Activated CD4-positive, CD25-positive, alpha-beta regulatory T cell treated with anti-CD3 and anti-CD28 coated beads, Interleukin-2, amount 50 U/mL, for 24 hours (primary cell): Measurements from ENCODE around the gene PTPRM.

Source experiments
- ATAC-seq, 2 donors: fragments of 150-1000 bp; cut with Tn5 transposase; one replicate each; pipeline ENCODE4 v1.10.0; 2021; ENCODE audit warnings: mild to moderate bottlenecking in 1 of 2, moderate library complexity in 1 of 2

The PTPRM gene

DNA sequence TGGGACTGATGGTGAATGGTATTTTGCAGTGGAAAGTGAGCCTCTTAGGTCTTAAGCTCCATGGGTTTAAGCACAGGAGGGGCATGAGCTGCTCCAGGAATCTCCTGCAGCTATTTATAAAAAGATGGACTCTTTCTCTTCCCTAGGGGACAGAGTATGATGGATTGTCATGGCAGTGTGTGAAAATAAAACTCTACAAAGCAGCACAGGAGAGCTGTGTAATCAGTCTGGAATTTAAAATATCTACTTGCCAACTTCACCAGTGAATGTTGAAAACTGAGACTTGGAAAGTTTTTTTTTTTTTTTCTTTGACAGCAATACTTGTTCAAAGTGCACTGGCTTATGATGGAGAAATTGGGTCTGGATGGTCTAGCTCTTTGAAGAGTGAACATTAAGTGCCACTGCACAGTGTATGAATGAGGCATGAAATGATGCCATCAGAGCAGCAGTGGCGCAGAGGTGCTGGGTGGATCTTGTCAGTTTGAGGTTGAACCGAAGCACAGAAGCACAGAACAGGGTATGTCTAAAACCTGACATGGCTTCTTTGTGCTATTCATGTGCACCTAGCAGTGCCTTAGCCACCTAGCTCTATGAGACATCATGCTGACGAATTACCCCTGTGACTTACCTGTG, 245.4 kb downstream of the PTPRM start:
- no peak for ATAC-seq

DNA sequence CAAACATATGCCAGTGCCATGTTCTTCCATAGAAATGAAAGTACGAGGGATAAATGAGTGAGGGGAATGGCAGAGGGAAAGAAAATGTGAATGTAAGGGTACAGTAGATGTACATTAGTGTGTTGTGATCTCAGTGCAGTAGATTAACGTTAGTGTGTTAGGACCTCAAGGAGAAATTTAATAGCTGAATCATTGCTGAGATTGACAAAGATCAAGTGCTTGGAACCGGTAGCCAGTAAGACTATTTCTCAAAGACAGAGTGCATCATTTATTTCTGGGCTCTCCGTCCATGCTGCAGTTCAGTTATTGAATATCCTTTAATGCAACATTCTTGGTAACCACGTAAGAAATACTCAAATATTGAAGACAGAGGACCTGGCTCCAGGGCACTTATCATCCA, 246.0 kb downstream of the PTPRM start:
- no peak for ATAC-seq

DNA sequence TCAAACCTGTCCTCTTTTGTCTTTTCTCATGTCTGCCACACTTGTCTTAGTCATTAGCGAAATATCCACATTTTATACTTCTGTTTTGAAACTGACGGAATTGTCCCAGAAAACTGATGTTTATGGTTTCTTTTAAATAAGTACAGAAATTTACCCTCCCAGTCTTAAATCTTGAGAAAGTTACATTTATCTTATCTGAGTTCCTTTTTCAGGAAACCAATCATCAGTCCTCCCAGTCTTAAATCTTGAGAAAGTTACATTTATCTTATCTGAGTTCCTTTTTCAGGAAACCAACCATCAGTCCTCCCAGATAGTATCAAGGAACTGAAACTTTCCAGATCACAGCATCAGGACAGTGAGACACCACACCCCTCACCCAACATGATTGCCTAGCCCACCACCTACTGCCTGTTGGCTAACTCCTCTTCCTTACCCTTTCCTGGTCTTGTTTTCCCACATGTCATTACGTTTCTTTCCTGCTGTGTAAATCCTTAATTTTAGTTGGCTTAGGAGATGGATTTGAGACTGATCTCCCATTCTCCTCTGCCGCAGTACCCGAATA, 247.7 kb downstream of the PTPRM start:
- no peak for ATAC-seq

- no peak for ATAC-seq
These were observed 248.7 kb downstream of the PTPRM start for GRCh38 chr18:7815787-7816186.

GRCh38 chr18:7817575-7818230, 250.6 kb downstream of the PTPRM start:
- no peak for ATAC-seq

- no peak for ATAC-seq
These were observed 254.7 kb downstream of the PTPRM start for GRCh38 chr18:7821784-7822183.

DNA sequence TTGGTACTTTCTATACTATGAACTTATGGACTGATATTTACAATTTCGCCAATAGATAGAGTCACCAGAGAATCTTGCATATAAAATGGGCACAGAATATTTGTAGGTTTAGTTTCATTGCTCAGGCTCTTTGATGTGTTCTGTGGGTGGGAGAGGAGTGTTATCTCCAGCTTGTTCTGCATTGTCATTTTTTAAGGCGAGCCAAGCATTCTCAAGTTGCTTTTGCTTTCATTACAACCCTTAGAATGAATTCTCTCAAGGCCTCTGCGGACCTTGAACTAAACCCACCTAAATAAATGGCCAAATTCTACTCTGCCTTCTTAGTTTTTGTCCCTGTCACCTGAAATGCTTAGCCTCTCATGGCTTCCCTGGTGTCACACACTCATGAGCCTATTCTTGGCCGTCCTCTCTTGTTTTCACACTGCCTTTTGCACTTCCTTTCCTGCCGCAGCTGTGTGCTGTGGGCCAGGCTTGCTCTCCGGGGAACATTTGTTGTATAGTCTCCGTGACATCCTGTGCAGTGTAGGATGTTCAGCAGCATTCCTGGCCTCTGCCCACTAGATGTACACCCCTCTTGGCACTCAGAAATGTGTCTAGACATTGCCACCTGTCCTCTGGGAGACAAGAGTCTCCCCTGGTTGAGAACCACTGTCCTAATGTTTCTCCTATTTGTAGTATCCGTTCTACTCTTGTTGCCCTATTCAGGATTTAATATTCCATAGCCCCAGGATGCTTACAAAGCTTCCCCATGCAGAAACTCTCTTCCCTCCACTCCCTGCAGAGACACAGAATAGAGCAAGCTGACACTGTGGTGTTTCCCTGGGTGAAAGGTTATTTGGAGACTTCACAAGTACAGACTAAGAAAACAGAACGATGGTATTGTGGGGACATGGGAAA, 255.6 kb downstream of the PTPRM start:
- no peak for ATAC-seq

- ATAC-seq: no peak
These were observed 257.9 kb downstream of the PTPRM start for GRCh38 chr18:7824970-7825369.

DNA sequence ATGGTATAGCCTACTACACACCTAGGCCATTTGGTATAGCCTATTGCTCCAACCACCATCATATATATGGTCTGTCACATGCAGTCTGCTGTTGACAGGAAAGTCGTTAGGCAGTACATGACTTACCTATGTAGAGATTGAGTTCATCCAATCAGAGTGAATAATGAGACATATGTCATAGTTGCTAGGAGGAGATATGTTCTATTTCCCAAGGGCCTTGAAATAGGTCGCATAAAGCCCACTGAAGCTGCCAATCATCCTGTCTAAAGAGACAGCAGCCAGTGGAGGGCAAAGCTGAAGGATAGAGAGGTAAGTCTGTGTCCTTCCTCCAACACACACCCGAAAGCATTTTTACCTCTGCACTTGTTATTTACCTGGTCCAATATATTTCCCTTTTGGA, 263.4 kb downstream of the PTPRM start:
- no peak for ATAC-seq

GRCh38 chr18:7839548-7839947, 272.4 kb downstream of the PTPRM start:
- no peak for ATAC-seq

- no peak for ATAC-seq
These were observed 273.3 kb downstream of the PTPRM start for GRCh38 chr18:7840411-7840810.

GRCh38 chr18:7844017-7844416, 276.9 kb downstream of the PTPRM start:
- no peak for ATAC-seq

- ATAC-seq: no peak
These were observed 277.3 kb downstream of the PTPRM start for GRCh38 chr18:7844418-7844817.

DNA sequence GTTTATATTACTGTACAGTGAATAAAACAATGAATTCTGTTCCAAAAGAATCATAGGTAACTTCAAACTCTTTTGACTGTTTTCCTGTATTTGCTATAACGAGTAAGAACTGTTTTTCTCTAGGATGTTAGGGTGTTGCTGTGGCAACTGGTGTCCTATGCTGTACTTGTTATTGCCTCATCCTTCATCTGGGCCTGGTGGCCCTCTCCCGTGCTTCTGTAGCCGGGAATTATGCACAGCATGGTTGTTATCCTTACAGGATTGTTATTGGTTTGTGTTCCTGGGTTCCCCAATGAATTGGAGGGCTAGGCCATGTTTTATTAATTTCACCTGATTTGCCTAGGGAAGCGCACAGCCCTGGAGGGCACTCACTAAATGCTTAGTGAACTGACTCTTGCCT, 279.2 kb downstream of the PTPRM start:
- no peak for ATAC-seq

GRCh38 chr18:7847357-7848053, 280.4 kb downstream of the PTPRM start:
- ATAC-seq: no peak

DNA sequence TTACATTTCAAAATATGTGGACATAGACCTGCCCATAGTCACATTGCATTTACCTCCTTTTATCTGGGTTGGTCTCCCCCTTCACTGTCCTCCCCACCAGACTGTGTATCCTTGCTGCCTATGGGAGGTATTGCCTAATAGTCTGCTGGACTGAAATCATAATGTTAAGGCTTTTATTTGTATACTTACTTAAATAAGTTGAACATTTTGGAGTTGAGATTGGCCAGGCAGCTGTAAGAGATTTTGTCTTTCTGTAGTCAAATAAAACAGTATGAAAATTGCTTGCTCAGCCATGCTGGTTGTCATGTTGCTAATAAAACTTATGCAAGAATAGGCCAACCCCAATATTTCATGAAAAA, 280.9 kb downstream of the PTPRM start:
- ATAC-seq: no peak

GRCh38 chr18:7850446-7850845, 283.3 kb downstream of the PTPRM start:
- no peak for ATAC-seq

DNA sequence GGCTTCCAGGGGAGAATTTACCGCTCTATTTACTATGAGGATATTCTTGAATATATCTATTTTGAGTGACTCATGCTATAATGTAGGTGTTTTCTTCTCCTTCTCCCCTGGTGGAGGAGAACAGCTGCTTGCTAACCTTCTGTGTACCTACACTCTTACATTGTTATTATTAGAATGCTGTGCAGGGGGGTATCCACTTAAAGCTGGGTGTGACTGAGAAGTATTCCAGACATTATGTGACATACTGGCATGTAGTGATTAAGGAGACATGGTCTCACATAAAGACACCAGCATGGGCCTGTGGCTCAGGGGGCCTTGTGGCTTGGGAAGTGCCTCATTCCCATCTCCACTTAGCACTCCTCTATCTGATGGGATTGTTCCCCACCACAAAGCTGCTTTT, 287.9 kb downstream of the PTPRM start:
- ATAC-seq: no peak

DNA sequence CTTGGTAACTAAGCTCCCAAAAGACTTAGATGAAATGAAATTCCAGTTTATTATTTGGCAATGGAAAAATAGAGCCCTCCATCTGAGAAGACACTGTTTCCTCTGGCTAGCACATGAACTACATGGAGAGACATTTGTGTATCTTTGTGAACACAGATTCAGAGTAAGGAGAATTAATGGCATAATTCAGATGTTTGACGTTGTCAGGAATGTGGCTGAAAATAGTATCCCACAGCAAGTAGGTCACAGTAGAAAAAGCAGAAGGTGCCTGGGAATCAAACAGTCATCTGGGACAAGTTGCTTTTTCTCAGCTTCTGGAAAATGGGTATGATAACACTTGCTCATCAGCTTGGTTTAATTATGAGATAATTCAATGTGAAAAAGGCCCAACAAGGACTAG, 288.6 kb downstream of the PTPRM start:
- no peak for ATAC-seq

DNA sequence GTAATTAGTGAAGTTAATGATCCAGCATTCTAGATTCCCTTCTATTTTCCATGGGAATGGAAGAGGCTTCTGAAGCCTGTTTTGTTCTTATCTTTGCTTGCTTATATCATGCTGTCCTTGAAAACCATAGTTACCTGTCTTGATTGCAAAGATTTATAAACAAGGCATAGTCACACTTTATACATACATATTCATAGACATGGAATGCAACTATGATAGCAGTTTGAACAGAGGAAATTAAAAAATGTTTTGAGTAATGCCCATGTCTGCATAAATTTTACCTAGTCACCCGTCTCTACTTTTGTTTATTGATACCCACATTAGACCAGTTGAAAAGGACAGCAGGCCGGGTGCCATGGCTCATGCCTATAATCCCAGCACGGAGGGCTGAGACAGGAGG, 289.0 kb downstream of the PTPRM start:
- no peak for ATAC-seq

DNA sequence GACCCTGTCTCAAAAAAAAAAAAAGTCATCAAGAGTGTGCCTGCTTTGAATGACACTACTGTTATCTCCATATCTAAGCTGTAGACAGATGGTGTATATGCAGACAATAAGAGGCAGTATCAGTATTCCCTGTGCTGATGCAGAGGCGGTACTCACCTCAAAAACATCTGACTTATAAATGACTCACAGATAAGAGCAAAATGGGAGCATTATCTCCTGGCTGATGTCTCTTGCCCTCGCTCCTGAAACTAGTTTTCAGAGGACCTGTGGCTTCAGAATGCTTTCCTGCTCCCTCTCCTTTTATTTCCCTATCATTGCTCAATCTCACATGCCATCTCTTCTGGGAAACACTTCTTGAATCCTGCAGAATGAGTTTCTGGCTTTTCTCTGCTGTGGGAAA, 289.6 kb downstream of the PTPRM start:
- ATAC-seq: no peak

GRCh38 chr18:7857562-7857961, 290.4 kb downstream of the PTPRM start:
- no peak for ATAC-seq

- no peak for ATAC-seq
These were observed 292.0 kb downstream of the PTPRM start for GRCh38 chr18:7859122-7859521.
